T-helper 9 cell (primary cell): ENCODE results near the gene GPNMB.

Experiments
- DNase-seq: peaks from one replicate; pipeline ENCODE4 v3.0.0-alpha.2; 2020

Gene GPNMB

GRCh38 chr7:23232966-23233365 is 13.6 kb upstream of the GPNMB start:
- DNase-seq, result no peak

GRCh38 chr7:23234569-23235296 is 11.8 kb upstream of the GPNMB start:
- DNase-seq, result no peak

GRCh38 chr7:23235813-23236221 is 10.8 kb upstream of the GPNMB start:
- no peak for DNase-seq

- no peak for DNase-seq
Observed at GRCh38 chr7:23237000-23237399, 9.6 kb upstream of the GPNMB start.

- DNase-seq, result no peak
Observed at GRCh38 chr7:23238983-23239652, 7.5 kb upstream of the GPNMB start.

GRCh38 chr7:23239698-23240097 is 6.9 kb upstream of the GPNMB start:
- DNase-seq, result no peak

- no peak for DNase-seq
Observed at GRCh38 chr7:23242321-23242720, 4.3 kb upstream of the GPNMB start.

- no peak for DNase-seq
Observed at GRCh38 chr7:23242935-23243334, 3.6 kb upstream of the GPNMB start.

- no peak for DNase-seq
Observed at GRCh38 chr7:23247046-23247602, 549 bp downstream of the GPNMB start.

- DNase-seq, result no peak
Observed at GRCh38 chr7:23247603-23248335, 1.2 kb downstream of the GPNMB start.

GRCh38 chr7:23249486-23249885 is 2.9 kb downstream of the GPNMB start:
- DNase-seq, result no peak

- no peak for DNase-seq
Observed at GRCh38 chr7:23254051-23254681, 7.6 kb downstream of the GPNMB start.

GRCh38 chr7:23256731-23257130 is 10.2 kb downstream of the GPNMB start:
- DNase-seq, result no peak

GRCh38 chr7:23260371-23260770 is 13.8 kb downstream of the GPNMB start:
- no peak for DNase-seq

GRCh38 chr7:23261843-23262452 is 15.4 kb downstream of the GPNMB start:
- DNase-seq, result peak; percentile 45

GRCh38 chr7:23264916-23265458 is 18.4 kb downstream of the GPNMB start:
- DNase-seq, result no peak

- DNase-seq, result no peak
Observed at GRCh38 chr7:23266918-23267317, 20.3 kb downstream of the GPNMB start.

GRCh38 chr7:23267357-23267756 is 20.8 kb downstream of the GPNMB start:
- no peak for DNase-seq

GRCh38 chr7:23268167-23268566 is 21.6 kb downstream of the GPNMB start:
- DNase-seq, result no peak

GRCh38 chr7:23268746-23269145 is 22.2 kb downstream of the GPNMB start:
- no peak for DNase-seq

GRCh38 chr7:23272275-23272674 is 25.7 kb downstream of the GPNMB start:
- no peak for DNase-seq

- DNase-seq, result peak; percentile 88
Observed at GRCh38 chr7:23273141-23273599, 26.6 kb downstream of the GPNMB start.
